ENCODE data around the gene DCAF5. TPM values are rescaled to one million over a fixed set of nuclear protein-coding genes. Genes with fewer than 3 reads are reported as not detected.

Gene DCAF5
- total RNA-seq, 1 donor from 2014 or later = 30.8 TPM

DNA sequence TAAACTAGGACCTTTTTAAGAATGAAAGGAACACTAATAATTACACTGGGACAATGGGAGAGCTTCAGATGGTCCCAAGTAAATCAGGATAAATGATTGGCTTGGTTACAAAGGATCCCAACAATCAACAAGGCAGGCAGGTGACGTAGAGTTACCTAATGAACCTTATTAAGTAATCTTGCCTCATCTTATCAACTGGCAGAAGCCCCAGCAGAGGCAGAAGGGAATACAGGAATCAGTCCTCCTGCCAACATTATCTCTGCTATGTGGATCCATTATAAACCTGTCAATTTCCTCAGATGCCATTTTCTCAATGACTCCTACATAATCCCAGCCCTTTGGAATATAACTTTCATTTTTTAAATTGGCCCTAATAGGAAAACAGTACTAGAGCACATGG lies 11.4 kb downstream of the DCAF5 start:
- DNase-seq (ENCODE audit: low read depth) = no peak

DNA sequence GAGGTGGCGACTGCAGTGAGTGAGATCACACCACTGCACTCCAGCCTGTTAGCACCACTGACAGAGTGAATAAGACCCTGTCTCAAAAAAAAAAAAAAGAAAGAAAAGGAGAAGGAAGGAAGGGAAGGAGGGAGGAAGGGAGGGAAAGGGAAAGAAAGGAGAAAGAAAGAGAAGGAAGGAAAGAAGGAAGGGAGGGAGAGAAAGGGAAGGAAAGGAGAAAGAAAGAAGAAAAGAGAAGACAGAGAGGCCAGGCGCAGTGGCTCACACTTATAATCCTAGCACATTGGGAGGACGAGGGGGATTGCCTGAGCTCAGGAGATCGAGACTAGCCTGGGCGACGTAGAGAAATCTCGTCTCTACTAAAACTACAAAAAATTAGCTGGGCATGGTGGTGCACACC lies 13.2 kb downstream of the DCAF5 start:
- no peak for DNase-seq (ENCODE audit: low read depth)

DNA sequence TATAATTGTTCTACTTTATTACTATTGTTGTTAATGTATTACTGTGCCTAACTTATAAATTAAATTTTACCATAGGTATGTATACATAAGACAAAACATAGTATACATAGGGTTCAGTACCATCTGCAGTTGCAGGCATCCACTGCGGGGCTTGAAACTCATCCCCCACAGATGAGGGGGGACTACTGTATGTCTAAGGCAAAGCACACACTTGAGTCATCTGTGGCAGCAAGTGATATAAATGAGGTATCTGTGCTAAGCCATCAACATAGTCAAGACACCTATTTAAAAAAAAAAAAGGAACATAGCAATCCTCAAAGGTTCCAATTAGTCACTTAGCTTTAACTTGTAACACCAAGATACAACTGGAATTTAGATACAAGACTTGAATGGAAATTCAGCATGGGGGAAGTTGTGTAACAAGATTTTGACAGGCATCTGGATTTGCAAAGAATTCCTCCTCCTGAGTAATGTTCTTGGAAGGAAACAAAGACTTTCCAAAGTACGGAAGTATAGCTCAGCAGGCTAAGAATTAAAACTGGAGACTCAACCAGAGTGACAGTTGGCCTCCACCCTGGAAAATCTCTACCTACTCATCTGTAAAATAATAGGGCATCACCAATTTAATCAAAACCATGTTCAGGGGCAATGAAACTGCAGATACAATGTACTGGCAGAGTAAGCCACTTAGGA lies 14.9 kb downstream of the DCAF5 start:
- peak; percentile 61 for DNase-seq (ENCODE audit: low read depth)

DNA sequence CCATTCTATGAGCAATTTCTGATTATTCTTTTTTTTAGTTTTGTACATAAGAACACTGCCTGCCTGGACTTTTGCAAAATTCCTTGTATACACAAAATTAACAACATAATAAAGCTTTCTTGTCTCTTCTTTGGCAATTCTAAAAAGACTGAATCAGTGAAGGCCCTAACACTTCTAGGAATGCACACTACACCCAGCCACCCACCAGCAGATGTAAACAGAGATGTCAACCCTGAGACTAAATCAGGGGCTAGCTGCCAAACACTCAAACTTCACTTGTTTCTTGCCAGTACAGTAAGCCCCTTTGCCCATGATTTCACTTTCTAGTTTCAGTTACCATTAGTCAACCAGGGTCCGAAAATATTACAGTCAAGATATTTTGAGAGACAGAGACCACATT lies 15.5 kb downstream of the DCAF5 start:
- no peak for DNase-seq (ENCODE audit: low read depth)

DNA sequence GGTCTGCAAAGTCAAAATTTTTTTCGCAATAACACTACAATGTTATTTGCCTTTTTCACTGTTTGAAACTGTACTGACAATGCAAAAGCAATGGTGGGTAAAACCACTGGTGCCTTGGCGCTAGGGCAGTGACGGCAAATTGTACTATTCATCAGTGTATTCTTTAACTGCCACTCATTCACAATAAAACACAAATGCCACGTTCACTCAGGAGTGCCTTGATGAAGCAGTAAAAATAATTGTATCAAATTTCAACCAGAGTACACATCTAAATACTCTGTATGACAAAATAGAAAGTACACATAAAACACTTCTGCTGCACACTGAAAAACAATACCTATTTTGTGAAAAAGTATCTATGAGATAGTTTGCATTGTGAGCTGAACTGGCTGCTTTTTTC lies 17.8 kb downstream of the DCAF5 start:
- no peak for DNase-seq (ENCODE audit: low read depth)

DNA sequence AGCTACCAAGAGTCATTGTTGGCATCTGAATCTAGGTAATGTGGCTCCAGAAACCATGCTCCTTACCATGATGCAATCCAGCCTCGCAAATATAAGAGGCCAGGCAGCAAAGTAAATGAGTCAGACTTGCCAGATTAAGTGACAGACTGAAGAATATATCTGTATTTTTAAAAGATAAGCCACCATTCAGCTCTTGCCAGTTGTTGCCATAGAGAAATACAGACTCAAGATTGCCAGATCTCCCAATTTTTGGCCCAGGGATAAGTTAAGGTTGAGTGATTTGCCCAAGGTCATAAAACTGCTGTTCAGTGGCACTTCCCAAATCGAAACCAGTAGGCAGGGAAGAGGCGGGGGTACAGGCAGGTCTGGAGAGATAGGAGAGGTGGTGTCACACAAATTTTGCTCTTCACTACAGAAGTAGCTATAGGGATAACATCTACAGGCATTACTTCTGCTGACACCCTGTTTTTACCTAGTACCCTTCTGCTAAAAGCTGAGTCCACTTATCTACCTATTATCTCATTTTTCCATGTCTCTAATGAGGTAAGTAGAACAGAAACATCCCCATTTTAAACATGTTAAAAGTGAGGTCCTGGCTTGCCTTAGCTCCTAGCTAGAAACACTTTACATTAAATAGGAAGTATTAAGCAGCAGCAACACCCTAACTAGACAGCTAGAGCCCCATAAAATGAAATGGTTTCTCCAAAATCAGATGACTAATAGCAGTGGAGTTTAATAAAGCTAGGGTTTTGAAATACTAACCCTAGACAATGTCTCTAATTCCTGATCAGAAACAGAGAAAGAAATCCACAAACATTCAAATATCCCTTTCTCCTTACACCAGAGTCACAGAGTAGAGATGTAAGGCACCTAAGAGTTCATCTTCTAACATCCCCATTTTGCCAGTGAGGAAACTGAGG lies 19.5 kb downstream of the DCAF5 start:
- peak; percentile 77 for DNase-seq (ENCODE audit: low read depth)

DNA sequence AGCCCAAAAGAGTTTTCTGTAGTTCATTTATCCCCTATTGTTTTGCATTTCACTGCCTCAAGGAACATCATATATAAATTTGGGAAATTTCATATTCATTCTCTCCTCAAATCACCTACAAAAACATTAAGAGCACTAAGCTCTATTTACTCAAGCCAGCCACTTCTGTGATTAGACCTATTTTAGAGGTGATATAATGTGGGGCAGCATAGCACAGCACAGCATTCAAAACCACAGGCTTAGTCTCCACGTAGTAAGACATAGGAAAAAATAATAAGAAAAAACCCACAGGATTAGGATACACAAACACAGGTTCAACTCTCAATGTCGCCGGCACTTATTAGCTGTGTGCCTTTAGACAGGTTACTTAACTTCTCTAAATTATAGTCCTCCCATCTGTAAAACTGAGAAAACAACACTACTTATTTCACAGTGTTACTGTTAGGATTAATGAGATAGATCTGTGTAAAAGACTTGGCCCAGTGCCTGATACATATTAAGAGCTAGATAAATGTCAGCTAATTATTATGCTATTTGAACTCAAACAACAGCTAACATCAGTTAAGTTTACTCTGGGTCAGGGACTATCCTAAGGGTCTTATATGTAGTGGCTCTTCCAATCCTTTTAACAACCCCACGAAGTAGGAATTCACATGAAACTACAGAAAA lies 20.3 kb downstream of the DCAF5 start:
- no peak for DNase-seq (ENCODE audit: low read depth)

DNA sequence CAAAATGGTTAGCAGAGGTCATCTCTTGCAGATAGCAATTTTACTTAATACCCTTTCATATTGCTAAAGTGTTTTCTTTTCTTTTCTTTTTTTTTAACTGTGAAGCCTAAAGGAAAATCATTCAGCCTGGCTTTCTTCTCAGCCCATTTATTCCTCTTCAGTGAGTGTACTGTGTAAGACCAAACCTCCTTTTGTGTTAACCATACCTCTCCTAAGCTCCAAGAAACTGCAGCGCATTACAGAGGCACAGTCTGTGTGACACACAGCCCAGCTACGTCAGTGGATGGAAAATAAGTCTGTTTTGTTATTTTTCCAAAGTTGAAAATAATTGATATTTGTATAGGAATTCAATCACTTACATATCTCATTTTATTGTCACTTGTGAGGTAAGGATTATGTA lies 21.7 kb downstream of the DCAF5 start:
- no peak for DNase-seq (ENCODE audit: low read depth)

DNA sequence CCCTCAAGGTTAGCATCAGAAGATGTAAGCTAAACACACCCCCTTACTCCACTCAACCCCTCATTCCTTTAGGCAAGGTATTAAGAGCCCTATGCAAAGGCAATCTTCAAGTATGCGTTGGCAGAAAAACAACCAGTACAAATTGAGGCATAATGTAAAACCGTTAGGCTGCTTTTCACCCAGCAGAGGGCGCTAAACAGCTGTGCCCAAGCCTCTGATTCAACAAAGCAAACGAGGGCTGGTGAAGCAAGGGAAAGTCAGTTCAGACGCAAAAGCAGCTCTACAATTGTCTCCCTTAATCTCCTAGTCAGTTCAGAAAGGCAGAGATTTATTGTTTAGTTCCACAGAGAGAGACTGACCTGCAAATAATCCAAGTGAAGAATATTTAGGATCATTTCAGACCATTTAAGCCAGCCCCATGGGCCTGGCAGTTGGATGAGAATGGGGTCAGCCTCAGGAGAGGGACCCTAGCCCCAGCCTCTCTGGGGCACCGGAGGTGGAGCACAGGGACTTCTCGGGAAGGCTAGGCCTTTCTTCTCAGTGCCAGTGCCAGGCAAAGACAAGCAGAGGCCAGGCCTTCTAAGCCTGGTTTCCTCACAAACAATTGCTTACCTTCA lies 23.5 kb downstream of the DCAF5 start:
- peak; percentile 83 for DNase-seq (ENCODE audit: low read depth)

DNA sequence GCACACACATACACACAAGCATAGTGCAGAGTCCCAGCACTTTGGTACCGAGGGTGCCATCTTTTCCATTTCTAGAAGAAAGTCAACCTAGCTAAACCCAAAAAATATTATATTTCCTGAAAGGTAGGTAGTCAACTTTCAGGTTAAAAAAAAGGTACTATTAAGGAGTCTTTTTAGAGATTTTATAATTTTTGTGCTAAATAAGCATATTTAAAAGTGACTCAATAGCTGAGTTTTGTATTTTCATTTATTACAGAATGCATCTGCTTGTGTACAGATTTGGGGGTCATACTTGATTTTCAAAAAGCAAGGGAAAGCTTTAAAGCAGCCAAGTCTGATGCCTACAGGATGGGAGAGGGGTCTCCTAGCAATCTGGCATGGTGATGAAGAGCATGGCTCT lies 34.6 kb downstream of the DCAF5 start:
- no peak for DNase-seq (ENCODE audit: low read depth)

DNA sequence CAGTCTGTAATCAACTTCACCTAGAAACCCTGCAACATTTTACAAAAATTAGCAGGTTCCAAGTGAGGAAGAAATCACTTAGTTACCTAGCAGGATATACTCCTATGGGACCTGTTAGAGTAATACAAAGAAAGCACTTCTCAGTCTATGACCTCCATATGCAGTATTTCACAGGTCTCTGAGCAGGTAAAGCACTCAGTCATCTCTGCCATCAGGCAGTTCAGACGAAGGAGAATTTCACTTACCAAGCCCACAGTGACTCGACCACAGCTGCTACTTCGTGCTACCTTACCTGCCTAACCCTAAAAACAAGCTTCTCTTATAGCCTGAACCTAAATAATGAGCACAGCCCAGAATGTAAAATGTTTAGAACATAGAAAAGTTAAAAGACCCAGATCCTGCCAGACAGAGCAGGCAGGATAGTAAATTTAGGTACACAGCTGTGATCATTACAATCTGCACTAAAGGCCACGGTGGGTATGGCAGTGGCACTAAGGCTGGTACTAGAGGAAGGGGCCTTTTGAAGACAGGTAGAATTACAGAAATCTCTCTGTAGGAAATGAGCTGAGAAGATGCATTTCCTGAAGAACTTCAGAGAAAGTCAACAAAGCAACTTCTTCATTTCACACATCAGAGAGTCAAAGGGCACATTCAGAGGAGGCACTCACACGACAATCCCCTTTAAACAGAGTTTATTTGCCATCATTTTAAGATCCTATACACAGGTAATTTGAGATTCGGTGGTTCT lies 35.7 kb downstream of the DCAF5 start:
- no peak for DNase-seq (ENCODE audit: low read depth)

DNA sequence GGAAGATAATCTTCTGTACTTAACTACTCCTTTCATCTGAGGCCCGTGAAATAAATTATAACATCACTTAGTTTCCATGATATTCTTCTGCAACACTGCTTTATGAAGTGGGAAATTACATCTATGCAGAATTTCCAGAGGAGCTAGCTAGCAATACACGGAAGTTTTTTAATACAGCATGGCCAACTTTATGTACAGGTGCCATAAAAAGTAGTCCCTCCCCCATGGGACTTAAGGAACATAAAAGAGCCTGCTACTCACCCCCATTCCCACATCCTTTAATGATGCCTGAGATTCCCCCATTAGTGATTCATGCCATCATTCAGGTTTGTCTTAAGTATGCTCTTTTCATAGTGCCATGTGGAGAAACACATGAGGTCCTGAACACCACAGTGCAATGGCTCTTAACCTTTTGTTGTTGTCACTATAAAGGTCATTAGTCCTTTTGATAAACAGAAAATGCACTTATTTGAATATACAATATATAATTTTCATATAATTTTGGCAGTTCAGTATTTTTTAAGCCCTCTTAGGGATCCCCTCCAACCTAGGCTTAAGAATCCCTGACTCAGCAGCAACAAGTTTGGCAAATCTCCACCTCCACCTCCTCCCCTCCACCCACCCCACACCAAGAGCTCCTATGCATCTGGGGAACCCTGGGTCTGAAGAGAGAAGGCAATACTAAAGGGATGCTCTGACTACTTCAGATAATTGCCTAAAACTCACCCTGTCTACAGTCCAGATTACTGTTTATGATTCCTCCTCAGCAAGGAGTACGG lies 37.3 kb downstream of the DCAF5 start:
- no peak for DNase-seq (ENCODE audit: low read depth)

DNA sequence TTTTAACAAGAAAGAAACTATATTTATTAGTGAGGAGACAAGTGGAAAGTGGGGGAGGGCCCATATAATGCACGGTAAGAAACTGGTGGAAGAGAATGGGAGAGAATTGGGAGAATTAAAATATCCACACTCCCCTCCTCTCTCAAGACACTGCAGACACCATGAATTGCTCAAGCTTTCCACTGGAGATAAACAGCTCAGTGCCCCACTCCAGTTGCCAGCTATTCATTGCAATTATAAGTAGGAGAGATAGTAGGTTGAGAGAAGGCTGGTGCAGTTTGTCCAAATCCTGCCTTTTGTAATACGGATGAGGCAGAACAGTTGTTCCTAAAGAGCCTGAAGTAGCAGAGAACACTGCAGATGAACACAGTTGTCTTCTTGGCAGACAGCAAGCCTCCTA lies 38.2 kb downstream of the DCAF5 start:
- DNase-seq (ENCODE audit: low read depth) = no peak

DNA sequence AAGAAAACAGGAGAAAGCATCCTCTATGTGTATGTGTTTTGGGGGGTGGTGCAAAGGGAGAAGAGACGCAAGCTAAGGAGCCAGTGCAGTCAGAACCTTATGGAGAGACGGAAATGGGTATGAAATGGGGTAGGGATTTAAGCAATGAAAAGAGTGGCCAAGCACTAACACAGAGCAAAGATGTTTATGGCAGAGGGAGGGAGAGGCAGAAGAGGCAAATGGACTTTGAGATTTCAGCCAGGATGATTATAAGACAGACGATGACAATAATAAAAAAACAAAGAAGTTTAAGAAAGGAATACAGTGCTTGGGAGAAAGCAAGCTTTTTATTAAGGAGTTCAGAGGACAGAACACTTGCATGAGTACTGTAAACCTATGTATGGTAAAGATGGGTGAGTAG lies 44.6 kb downstream of the DCAF5 start:
- DNase-seq (ENCODE audit: low read depth) = no peak

DNA sequence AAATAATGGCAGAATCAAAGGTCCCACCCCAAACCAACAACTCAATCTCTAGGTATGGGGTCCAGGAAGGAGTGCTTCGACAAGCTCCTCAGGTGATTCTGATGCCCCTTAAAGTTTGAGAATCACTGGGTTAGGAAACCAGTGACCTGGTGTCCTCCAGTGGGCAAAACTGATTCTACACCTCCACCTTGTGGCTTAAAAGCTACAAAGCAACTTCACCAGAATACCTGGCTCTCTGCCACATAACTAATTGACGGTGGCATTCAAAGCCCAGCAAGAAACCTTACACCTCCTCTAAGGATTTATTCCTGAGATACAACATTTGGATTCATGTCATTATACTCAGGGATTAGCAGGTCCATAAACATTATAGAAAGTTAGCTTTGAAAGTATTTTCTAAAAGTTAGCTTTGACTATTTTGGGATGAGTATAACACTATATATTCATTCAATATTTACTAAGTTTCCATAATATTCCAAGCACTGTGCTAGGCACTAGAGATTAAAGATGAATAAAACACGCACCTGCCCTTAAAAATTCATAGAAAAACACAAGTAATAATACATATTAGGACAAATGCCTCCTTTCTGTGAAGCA lies 45.4 kb downstream of the DCAF5 start:
- DNase-seq (ENCODE audit: low read depth) = peak; percentile 80

DNA sequence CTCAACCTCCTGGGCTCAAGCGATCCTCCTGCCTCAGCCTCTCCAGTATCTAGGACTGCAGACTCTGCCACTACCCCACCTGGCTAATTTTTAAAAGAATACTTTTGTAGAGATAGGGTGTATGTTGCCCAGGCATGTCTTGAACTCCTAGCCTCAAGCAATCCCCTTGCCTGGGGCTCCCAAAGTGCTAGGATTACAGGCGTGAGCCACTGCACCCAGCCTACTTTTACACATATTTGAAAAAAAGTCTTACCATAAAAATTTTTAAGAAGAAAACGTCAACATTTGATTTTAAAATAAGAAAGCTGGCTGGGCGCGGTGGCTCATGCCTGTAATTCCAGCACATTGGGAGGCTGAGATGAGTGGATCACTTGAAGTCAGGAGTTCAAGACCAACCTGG lies 46.5 kb downstream of the DCAF5 start:
- DNase-seq (ENCODE audit: low read depth) = no peak

DNA sequence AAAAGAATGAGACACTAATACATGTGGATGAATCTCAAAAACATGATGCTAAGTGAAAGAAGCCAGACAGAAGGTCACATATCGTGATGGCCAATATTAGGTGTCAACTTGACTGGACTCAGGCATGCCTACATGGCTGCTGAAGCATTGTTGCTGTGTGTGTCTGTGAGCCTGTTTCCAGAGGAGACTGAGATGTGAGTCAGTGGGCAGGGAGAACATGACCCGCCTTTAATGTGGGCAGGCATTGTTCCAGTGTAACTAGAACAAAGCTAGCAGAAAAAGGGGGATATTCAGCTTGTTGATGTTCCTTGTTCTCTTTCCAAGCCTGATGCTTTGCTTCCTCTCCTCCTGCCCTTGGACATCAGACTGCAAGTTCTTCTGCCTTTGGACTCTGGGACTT lies 47.6 kb downstream of the DCAF5 start:
- peak; percentile 87 for DNase-seq (ENCODE audit: low read depth)

DNA sequence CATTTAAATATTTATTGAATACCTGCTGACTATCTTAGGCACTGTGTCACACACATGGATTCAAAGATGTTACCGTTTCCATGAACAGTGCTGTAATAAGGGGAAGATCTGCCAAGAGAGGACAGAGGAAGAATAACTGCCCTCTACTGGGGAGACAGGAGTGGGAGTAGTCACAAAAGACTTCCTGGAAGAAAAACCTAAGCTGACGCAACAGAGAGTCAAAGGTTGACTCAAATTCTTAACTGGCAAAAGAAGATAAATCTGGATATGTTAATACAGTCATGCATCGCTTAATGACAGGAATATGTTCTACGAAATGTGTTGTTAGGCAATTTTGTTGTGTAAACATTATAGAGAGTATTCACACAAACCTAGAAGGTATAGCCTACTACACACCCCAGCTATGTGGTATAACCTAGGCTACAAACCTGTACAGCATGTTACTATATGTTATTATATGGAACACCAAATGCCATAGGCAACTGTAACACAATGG lies 51.5 kb downstream of the DCAF5 start:
- DNase-seq (ENCODE audit: low read depth) = peak; percentile 89

DNA sequence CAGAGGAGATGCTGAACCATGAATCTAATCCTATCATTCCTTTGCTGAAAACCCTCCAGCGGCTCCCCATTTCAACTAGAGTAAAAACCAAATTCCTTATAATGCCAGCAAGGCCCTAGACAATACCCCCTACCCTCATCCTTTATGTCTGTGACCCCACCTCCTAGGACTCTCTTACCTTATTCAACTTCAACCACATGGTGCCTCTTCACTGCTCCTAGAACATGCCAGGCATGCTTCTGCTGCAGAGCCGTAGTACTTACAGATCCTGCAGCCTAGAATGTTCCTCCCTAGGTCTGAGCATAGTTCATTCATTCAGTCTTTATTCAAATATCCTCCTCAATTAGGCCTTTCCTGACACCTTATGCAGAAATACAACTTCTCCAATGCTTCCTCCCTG lies 54.9 kb downstream of the DCAF5 start:
- DNase-seq (ENCODE audit: low read depth) = no peak

All from renal cortical epithelial cell (primary cell).